Measurements from ENCODE around the gene CCL4L2.
"Not testable (repeated sequence)": the region's sequence is repeated elsewhere in the genome, so short reads cannot be mapped to it uniquely, and the experiment has no call there.

DNA sequence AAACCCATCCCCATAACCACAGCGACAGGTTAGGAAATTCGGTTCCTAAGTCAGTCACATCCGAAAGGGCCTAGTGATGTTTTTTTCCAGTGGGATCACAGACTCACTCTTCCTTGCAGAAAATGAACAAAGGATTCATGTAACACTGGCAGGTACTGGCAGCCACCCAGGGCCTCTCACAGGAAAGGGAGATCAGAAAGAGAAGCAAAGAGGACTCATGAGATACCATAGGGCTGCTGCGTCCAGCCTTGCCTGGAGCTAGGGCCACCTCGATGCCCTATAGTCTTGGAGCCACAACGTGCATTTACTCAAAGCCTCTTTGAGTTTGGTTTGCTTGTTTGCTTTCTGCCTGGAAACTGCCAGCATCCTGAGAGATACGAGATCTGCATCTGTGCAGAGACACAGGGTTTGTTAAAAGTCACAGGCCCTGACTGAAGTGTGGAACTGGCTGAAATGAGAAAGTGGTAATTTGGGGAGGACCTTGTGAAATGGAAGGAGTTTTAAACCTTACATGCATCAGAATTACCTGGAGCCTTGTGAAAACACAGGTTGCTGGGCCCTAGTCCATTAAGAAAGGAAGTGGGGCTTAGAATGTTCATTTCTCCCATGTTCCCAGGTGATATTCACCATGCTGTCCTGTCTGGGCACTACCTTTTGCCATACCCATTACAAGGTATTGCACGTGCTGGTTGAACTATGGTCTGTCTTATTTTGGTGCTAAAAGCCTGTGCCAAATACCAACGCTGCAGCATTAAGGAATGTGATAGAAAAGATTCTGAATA, 20.1 kb upstream of the CCL4L2 start:
- TF ChIP-seq, protein P1, sequence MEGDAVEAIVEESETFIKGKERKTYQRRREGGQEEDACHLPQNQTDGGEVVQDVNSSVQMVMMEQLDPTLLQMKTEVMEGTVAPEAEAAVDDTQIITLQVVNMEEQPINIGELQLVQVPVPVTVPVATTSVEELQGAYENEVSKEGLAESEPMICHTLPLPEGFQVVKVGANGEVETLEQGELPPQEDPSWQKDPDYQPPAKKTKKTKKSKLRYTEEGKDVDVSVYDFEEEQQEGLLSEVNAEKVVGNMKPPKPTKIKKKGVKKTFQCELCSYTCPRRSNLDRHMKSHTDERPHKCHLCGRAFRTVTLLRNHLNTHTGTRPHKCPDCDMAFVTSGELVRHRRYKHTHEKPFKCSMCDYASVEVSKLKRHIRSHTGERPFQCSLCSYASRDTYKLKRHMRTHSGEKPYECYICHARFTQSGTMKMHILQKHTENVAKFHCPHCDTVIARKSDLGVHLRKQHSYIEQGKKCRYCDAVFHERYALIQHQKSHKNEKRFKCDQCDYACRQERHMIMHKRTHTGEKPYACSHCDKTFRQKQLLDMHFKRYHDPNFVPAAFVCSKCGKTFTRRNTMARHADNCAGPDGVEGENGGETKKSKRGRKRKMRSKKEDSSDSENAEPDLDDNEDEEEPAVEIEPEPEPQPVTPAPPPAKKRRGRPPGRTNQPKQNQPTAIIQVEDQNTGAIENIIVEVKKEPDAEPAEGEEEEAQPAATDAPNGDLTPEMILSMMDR (IDR thresholded peaks at IDR 0.05), result not testable (repeated sequence)
- TF ChIP-seq POLR2A (IDR thresholded peaks at IDR 0.05), result not testable (repeated sequence)
